Fibroblast of the aortic adventitia (primary cell): ENCODE data around the gene C2orf15. TPM values are rescaled to one million over a fixed set of nuclear protein-coding genes. Genes with fewer than 3 reads are reported as not detected.

Experiments
- DNase-seq: peaks from one replicate; pipeline ENCODE4 v3.0.0-alpha.2; 2010; ENCODE audit warnings: low read depth
- H3K4me3 ChIP-seq: 2 replicates; pipeline ENCODE4 v1.5.1; 2011; ENCODE audit warnings: low read depth, mild to moderate bottlenecking, control low read depth, low read length, moderate library complexity
- total RNA-seq: library from RNA; depleted of rRNA; stranded (reverse); fragments of >200 nt; gene quantifications from 2 replicates; pipeline ENCODE4 v1.2.3, GENCODE V29; 2012; ENCODE audit warnings: low replicate concordance
- TF ChIP-seq, protein P1 (sequence below): IDR thresholded peaks from 2 replicates; pipeline ENCODE4 v1.5.1; 2011; ENCODE audit warnings: mild to moderate bottlenecking, low read length, control low read depth, inconsistent platforms; ENCODE audit not compliant: insufficient read depth

C2orf15 gene, protein sequence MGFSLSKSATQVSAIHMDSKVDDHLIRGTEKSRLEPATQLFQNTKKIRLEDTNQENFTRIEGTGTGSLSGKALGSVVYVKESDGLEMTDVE
- not detected in 2 replicates for total RNA-seq

DNA sequence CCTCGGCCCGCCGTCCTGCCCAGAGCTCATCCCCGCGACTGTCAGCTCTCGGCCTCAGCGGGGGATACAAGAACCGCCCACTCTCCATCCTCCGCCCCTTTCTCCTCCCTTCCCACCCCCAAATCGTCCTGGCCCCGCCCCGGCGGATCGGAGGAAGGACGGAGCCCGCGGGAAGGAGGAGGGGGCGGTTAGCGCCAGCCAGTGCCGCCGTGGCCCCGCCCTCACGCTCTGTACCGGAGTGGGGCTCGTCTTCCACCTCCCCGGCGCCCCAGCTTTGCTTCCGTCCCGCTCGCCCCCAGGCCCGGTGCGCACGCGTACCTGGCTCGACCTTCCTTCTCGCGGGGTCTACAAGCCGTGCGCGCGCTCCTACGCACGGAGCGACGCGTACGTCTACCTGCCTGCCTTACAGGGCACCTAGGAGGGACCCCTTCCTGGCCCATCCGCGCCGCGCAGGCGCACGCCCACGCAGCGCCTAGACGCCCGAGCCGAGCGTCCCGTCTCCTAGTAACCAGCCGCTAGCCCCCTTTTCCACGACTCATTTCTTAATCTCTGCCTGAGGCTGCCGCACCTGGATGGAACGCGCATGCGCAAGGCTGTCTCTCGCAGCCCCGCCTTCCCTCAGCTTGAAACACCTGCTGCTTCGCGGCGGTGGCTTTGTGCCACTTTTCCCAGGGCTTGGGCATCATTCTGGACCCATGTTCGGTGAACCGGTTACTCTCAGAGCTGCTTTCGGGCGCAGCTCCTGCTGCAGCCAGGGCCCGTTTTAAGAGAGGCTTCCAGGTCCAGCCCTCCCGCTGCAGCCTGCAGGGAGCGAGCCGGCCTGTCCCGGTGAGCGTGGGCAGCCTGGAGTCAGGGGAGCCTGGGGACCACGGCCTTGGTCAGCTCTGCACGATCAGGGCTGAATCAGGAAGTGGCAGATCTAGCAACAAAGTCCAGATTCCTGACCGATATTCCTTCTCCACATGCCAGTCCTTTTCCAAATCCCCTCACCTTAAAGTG, at the start of gene C2orf15:
C2orf15 (plus strand) TSS at position 598 of the 999 bp plus-strand sequence. CDS start 8,852 bp downstream, outside the sequence.
- peak; percentile 62 for DNase-seq
- TF ChIP-seq, protein P1, sequence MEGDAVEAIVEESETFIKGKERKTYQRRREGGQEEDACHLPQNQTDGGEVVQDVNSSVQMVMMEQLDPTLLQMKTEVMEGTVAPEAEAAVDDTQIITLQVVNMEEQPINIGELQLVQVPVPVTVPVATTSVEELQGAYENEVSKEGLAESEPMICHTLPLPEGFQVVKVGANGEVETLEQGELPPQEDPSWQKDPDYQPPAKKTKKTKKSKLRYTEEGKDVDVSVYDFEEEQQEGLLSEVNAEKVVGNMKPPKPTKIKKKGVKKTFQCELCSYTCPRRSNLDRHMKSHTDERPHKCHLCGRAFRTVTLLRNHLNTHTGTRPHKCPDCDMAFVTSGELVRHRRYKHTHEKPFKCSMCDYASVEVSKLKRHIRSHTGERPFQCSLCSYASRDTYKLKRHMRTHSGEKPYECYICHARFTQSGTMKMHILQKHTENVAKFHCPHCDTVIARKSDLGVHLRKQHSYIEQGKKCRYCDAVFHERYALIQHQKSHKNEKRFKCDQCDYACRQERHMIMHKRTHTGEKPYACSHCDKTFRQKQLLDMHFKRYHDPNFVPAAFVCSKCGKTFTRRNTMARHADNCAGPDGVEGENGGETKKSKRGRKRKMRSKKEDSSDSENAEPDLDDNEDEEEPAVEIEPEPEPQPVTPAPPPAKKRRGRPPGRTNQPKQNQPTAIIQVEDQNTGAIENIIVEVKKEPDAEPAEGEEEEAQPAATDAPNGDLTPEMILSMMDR, result no peak
- H3K4me3 ChIP-seq, result peak within 1 kb of the TSS; percentile 87

DNA sequence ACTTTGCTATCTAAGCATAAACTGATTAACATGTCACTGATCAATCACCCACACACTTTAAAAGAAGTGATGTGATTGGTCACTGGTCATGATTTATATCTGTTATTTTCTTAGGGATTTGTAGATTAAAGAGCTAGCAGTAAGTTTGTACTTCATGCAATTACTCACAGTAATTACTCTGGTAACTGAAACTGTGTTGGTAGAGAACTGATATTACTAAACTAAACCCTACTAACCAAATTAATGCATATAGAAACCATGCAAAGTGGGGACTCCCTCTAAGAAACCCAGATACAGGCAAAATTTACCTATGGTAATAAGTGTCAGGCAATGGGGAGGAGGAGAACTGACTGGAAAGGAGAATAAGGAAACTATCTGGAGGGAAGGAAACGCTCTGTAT, 44.8 kb upstream of the C2orf15 start:
- no peak overlapping the region for H3K4me3 ChIP-seq
- no peak for DNase-seq
- TF ChIP-seq, protein P1, result no peak

DNA sequence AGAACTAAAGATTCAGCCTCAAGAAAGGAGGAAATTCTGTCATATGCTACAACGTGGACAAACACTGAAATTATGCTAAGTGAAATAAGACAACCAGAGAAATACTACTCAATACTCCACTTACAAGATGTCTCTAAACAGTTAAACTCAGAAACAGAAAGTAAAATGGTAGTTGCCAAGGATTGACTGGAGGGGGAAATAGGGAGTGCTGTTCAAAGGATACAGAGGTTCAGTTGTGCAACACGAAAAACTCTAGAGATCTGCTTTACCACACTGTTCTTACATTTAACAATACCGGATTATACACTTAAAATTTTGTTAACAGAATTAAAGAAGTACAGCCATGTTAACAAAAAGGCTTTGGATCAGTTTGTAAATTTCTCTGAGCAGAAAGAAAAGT, 39.8 kb upstream of the C2orf15 start:
- no peak overlapping the region for H3K4me3 ChIP-seq
- DNase-seq, result peak; percentile 48

DNA sequence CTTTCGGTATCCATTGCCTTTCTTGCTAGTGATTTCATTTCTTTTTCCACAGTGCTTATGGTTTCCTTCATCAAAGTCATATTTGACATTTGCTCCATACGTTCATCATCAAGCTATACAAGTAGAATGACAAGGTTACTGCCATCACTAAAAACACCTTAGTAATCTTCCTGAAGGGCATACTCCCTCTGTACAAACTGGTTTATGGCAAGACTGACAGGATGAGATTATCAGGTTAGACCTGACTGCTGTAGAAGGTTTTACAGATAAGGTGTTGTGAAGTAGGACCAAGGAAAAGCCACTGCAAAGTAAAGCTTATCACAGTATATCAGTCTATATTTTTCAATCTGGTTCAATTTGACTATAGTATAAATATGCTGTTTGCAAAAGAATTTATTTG, 37.5 kb upstream of the C2orf15 start:
- H3K4me3 ChIP-seq, result no peak overlapping the region
- no peak for DNase-seq
- TF ChIP-seq, protein P1, result no peak

More for the DNA sequence above, 39.8 kb upstream of the C2orf15 start:
- TF ChIP-seq, protein P1, result peak; percentile 13

DNA sequence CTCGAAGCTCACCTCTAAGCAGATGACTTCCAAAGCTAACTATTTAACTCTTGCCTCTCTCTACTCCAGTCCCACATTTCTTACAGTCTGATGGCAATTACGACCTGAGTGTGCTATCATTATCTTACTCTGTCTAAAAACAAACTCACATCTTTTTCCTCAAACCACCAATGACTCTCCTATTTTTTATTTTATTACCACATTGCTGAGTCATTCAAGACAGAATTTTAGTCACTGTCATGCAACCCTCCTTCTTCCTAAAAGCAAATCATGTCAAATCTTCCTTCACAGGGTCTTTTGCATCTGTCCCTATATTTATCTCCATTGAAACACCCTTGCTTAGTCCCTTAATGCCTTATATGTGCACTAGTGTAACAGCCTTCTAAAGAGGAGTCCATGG, 34.6 kb upstream of the C2orf15 start:
- no peak for DNase-seq
- TF ChIP-seq, protein P1, result no peak
- no peak overlapping the region for H3K4me3 ChIP-seq

DNA sequence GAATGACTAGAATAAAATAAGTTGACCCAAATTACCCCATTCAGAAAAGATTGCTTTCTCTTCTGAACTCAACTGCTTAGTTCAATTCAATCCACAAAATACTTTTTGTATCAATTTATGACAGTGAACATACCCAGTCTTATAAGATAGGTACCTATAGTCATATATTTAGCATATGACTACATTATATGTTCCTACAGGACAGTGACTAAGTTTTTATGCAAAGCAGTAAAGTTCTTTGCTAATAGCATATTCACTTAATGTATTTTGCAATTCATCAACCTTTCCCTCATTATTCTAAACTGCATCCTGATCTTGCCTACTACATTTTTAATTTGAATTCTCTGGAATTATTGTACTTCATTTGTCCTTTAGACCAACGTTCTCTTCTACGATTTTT, 30.3 kb upstream of the C2orf15 start:
- DNase-seq, result no peak
- H3K4me3 ChIP-seq, result no peak overlapping the region
- TF ChIP-seq, protein P1, result no peak
